ENCODE data around the gene COPS2.

COPS2 gene

DNA sequence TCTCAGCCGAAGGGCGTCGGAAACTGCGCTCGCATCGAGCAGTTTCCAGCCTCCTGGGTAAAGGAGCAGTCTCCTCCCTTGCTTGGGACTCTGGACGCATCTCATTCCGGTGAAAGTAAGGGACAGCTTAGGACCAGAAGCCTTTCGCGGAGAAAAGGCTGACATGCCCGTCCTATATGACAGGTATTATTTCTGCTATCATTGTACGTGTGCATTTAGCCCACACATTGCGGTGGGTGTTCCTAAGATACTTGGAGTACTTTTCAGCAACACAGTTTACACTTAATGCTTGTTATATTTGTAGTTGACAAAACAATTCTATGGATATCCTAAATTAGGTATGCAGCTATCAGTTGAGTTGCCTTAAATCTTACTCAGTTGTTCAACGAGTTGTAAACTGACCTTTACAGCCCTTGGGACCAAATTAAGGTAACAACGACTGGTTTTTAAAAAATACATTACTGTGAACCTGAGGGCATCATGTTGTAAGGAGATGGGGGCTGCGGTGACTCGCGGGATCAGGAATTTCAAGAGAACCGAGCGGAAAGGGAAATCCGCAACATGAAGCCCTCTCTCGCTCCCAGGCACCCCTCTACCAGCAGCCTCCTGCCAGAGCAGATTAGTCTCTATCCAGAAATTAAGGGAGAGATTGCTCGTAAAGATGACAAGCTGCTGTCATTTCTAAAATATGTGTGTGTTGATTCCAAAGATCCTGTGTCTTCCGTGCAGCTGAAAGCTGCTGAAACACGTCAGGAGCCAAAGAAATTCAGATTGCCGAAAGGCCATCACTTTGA lies 632 bp upstream of the COPS2 start:
- peak in 1 of 2 experiments; percentile 34 for DNase-seq

GRCh38 chr15:49154799-49155109 lies 645 bp downstream of the COPS2 start:
- DNase-seq = no peak

DNA sequence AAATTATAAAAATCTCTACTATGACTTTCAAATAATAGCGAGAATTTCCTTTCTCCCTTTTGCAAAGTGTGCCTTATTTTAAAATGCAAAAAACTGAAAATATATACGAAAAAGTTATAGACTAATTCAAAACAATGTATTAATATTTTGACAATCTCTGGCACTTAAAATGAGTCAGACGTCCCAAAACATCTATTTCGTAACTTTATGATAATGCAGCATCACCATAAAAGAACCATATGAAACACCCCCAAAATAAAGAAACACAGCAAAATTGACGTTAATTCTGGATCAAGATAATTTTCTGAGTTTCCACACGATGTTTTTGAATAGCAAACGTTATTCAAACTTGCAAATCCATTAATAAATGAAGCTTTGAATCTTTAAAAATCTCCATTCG lies 1.0 kb downstream of the COPS2 start:
- no peak for DNase-seq

DNA sequence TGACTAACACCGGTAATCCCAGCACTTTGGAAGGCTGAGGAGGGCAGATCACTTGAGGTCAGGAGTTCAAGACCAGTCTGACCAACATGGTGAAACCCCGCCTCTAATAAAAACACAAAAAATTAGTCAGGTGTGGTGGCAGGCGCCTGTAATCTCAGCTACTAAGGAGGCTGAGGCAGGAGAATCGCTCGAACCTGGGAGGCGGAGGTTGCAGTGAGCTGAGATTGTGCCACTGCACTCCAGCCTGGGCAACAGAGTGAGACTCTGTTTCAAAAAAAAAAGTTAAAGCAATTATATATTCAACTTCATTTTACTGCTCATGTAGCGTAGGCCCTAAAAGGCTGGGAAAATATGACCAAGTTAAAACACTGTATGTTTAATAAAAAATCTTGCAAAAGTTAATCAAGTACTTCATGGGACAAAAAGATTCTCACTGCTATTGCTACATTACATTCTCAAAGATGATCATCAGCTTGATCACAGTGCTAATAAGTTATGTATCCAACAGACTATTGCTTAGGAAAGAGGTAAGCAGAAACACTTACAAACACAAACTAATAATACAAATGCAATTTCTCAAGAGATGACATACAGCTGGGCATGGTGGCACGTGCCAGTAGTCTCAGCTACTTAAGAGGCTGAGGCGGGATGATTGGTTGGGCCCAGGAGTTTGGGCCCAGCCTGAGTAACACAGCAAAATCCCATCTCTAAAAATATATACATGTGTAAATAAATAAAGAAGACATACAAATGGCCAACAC lies 2.7 kb downstream of the COPS2 start:
- no peak for DNase-seq

DNA sequence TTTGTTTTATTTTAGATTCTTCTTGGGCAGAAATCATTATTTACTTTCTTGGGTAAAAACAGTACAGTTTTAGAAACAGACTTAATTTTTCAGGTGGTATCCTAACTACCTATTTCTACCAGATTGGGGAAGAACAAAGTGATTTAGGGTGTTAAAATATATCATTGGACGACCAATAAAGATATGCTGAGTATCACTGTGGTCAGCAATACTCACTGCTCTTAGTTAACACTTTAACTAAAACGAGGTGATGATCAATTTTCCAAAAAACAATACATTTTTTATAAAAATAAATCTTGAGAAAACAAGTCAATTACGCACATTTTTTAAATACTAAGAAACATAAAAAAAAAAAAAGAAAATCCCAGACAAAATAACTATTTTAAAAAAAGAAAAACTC lies 3.6 kb downstream of the COPS2 start:
- no peak for DNase-seq

DNA sequence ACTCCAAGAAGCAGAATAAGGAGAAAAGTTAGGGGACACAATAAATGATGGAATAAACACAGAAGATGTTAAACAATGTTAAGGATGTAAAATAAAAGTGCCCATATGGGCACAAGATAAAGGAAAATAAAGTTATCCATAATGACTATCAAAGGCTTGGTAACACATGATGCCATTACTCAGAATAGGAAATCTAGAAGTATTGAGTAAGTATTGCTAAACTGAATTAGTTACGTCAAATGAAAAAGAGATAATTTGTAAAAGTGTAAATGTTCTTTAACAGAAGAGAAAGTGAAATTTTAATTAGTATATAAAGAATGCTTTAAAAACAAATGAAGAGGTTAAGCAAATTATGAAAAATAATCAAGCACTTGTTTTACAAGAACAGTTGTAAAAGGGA lies 6.7 kb downstream of the COPS2 start:
- DNase-seq = no peak

- peak in 1 of 2 experiments; percentile 2 for DNase-seq
Observed at GRCh38 chr15:49148298-49148697, 7.1 kb downstream of the COPS2 start.

GRCh38 chr15:49145651-49146609 lies 9.5 kb downstream of the COPS2 start:
- peak; percentile 19 to 78 for DNase-seq

- DNase-seq = no peak
Observed at GRCh38 chr15:49137861-49138260, 17.5 kb downstream of the COPS2 start.

- DNase-seq = no peak
Observed at GRCh38 chr15:49135911-49136310, 19.5 kb downstream of the COPS2 start.

- no peak for DNase-seq
Observed at GRCh38 chr15:49135342-49135857, 20.0 kb downstream of the COPS2 start.

DNA sequence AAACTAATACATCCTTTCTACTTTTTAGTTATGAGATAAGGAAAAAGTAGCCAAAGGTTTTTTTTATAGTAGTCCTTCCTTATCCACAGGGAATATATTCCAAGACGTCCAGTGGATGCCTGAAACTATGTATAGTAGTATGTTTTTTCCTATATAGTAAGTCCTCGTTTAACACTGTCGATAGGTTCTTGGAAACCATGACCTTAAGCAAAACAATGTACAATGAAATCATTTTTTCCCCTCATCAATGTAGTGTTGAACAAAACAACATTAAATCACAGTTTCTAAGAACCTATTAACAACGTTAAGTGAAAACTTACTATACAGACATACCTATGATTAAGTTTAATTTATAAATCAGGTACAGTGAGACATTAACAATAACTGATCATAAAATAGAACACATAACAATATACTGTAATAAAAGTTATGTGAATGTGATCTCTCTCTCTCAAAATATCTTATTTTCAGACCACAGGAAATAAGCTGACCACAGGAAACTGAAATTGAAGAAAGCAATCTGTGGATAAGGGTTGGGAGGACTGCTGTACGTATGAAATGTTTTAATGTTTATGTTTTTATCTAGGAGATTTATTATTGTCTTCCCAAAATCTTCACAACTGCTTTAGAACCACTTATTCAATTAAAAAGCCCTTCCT lies 20.6 kb downstream of the COPS2 start:
- no peak for DNase-seq

DNA sequence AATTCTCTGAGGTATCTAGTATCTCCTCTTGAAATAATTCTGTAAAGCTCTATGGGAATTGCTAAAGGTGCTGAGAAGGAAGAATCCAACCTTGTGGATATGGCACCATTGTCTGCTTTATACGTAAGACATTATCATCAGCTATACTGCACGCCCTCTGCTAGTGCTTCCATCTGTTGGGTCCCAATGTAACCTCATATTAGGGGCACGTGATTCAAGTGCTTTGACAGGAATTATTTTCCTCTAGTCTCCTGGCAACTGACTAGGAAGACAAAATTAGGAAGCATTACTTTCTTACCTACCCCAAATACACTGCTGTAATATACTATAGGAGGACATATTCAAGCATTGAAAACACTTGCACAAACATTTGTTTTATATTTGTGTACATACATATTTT lies 24.0 kb downstream of the COPS2 start:
- DNase-seq = no peak

DNA sequence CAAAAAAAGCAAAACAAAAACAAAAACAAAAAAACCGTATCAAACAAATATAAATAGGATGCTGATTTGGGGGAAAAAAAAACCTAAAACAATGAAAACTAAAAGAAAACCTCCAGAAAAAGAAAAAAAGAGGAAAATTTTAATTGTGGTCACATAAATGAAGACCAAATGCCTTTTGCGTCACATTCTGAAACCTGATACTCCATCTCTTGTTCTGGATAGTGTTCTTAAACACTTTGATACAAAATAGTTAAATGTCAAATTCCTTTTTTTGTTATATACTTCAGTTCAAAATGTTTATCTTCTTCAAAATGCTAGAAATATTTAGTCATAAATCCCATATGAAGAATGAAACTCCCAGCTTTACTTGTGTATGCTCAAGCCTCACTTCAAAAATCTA lies 31.0 kb downstream of the COPS2 start:
- DNase-seq = no peak

- no peak for DNase-seq
Observed at GRCh38 chr15:49122541-49123062, 32.8 kb downstream of the COPS2 start.

DNA sequence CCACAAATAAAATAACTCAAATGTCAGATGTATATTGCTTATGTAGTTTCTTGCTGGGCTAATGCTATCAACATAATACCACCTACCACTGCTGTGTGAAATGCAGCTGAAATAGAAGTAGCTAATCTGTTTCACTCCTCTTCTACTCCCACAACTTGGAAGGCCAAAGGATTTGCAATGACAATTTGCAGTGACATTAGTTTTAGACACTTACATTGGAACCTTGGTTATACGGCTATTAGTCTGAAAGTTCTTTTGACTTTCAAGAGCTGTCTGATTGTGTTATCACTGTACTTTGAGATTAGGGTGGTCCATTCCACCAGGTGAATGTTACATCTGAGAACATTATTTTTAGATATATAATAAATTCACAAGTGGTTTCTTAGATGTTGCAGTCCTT lies 33.5 kb downstream of the COPS2 start:
- no peak for DNase-seq

DNA sequence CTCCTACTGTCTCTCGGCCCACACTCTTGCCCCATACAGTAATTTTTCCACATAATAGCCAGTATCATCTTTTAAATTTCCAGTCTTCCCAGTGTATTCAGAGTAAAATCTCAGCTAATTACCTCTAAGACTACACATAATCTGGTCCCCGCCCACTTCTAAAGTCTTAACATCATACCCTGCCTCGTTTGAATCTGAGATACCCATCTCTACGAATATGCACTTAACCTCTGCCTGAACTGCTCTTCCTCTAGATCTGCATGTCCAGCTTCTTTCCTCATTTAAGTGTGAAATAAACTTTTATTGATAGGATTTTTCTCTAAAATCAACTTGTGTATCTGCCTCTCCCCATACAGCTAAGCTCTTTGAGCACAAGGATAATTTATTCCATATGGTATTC lies 34.6 kb downstream of the COPS2 start:
- DNase-seq = no peak

DNA sequence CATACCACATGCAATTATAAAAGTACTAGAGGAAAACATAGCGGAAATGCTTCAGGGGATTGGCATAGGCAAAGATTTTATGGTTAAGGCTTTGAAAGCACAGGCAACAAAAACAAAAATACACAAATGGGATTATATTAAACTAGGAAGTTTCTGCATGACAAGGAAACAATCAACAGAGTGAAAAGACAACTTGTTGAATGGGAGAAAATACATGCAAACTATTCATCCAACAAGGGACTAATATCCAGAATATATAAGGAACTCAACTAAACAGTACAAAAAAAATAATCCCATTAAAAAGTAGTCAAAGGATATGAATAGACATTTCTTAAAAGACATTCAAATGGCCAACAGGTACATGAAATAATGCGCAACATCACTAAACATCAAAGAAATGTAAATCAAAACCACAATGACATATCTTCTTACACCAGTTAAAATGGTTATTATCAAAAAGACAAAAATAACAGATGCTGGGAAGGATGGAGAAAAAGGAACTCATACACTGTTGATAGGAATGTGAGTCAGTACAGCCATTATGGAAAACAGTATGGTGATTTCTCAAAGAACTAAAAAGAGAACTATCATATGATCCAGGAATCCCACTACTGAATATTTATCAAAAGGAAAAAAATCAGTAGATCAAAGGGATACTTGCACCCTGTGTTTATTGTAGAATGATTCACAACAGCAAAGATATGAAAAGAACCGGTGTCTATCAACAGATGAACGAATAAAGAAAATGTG lies 39.1 kb downstream of the COPS2 start:
- DNase-seq = no peak

DNA sequence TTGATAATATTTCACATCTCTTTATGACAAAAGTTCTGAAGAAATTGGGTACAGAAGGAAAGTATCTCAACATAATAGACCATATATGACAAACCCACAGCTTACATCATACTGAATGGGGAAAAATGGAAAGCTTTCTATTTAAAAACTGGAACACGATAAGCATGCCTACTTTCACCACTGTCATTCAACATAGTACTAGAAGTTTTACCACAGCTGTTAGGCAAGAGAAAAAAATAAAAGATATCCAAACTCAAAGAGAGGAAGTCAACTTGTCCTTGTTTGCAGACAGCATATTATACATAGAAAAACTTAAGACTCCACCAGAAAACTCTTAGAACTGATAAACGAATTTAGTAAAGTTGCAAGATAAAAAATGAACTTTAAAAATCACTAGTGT lies 40.3 kb downstream of the COPS2 start:
- no peak for DNase-seq

- DNase-seq = no peak
Observed at GRCh38 chr15:49110158-49110944, 45.0 kb downstream of the COPS2 start.

DNA sequence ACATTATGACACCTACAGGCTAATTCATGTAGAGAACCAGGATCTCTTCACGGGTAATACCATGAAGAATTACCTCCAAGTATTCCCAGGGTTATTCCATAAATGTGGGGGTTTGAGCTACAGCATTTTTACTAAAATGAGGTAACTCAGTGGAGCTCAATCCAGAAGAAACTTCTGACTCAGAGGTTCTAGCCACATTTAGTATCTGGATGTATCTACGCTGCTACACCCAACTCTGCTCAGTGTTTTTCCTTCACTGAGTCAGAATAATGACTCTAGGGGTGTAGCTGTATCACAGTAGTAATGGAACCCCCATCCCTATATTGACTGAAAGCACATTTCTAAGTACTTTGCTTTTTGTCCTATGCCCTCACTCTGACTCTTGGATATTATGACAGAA lies 52.4 kb downstream of the COPS2 start:
- no peak for DNase-seq

Measured in NCI-H526 (cell line).